ENCODE data around the gene SVIL. TPM values are rescaled to one million over a fixed set of nuclear protein-coding genes. Genes with fewer than 3 reads are reported as not detected.

SVIL gene
- total and polyA plus RNA-seq, 2 of the 13 experiments (the other 11 are each of a cell fraction or from before 2014, with no cell fraction given) = 3.9 to 12.1 TPM

GRCh38 chr10:29533046-29533445 is 101.7 kb downstream of the SVIL start:
- TF ChIP-seq HNRNPH1 (optimal IDR thresholded peaks at IDR 0.05; ENCODE audit: low read depth, low read length) (no peak), ZSCAN22 (CRISPR knock-in tag; IDR thresholded peaks at IDR 0.05) (no peak), NFE2L2 (IDR thresholded peaks at IDR 0.05; ENCODE audit: low read length) (no peak), ZNF510 (CRISPR knock-in tag; IDR thresholded peaks at IDR 0.05; ENCODE audit: low read depth) (no peak), ZNF253 (CRISPR knock-in tag; IDR thresholded peaks at IDR 0.05; ENCODE audit: borderline replicate concordance) (no peak)
- no TSS peak for BruUV-seq (replicated peaks)
- DNase-seq (ENCODE audit: low spot score) (no peak), ATAC-seq (no peak), FAIRE-seq (no peak)
- H3K9me3 ChIP-seq (ENCODE audit: low read length) = no peaks in the 10 kb centered on the region
- H4K20me1 ChIP-seq (ENCODE audit: insufficient read depth, low read length) = no peaks in the 10 kb centered on the region
- WGBS (ENCODE audit: low lambda C conversion rate) = 97% methylated on average over 14 of the region's 14 CpGs
- no peak overlapping the region for H3K9ac ChIP-seq (ENCODE audit: insufficient read depth, low read depth, low read length)
- intact Hi-C loops (cut with micrococcal nuclease; ENCODE audit: unreplicated experiment) = no loop called here
- H3K4me3 ChIP-seq (replicated peaks in 1 of 3; ENCODE audit: insufficient read depth in 1 of 3, low read depth in 2 of 3, low read length in 3 of 3) = no peak overlapping the region
- no peak overlapping the region for H2AFZ ChIP-seq (ENCODE audit: low read length)
- no peaks in the 10 kb centered on the region for H3K27me3 ChIP-seq (ENCODE audit: control insufficient read depth in 1 of 2, insufficient read depth in 2 of 2, low read length in 2 of 2)
- peaks cover 2 to 3% of the 10 kb centered on the region in 2 experiments; a peak in 2 of 5 replicates for H3K36me3 ChIP-seq (replicated peaks in 1 of 2; ENCODE audit: control insufficient read depth in 1 of 2, insufficient read depth in 2 of 2, low read length in 2 of 2)
- ChIA-PET CTCF (ENCODE audit: low intra/inter-chr PET ratio, low total read pairs) (no interaction called here), POLR2A (no interaction called here)
- in situ Hi-C loops (cut with HindIII; ENCODE audit: extremely low pct_ligation_motif_present, low pct_unique_long_range_greater_than_20kb) = no loop called here
- H3K4me2 ChIP-seq (ENCODE audit: low read depth, low read length) = no peak overlapping the region
- H3K79me2 ChIP-seq (ENCODE audit: insufficient read depth, low read length) = no peaks in the 10 kb centered on the region
- H3K27ac ChIP-seq (ENCODE audit: extremely low read length, insufficient read depth, low read length) = no peak overlapping the region
- H3K4me1 ChIP-seq (ENCODE audit: insufficient read depth, low read length) = peaks cover 34% of the 10 kb centered on the region

- H3K4me1 ChIP-seq (ENCODE audit: insufficient read depth, low read length) = peaks cover 34% of the 10 kb centered on the region
- ATAC-seq (no peak), FAIRE-seq (no peak), DNase-seq (ENCODE audit: low spot score) (no peak)
- ChIA-PET CTCF (ENCODE audit: low intra/inter-chr PET ratio, low total read pairs) (no interaction called here), POLR2A (no interaction called here)
- no peak overlapping the region for H3K4me3 ChIP-seq (replicated peaks in 1 of 3; ENCODE audit: insufficient read depth in 1 of 3, low read depth in 2 of 3, low read length in 3 of 3)
- no peaks in the 10 kb centered on the region for H4K20me1 ChIP-seq (ENCODE audit: insufficient read depth, low read length)
- BruUV-seq (replicated peaks) = no TSS peak
- WGBS (ENCODE audit: low lambda C conversion rate) = 95% methylated on average over 11 of the region's 19 CpGs
- H2AFZ ChIP-seq (ENCODE audit: low read length) = no peak overlapping the region
- intact Hi-C loops (cut with micrococcal nuclease; ENCODE audit: unreplicated experiment) (no loop called here), in situ Hi-C loops (cut with HindIII; ENCODE audit: extremely low pct_ligation_motif_present, low pct_unique_long_range_greater_than_20kb) (no loop called here)
- no peaks in the 10 kb centered on the region for H3K9me3 ChIP-seq (ENCODE audit: low read length)
- no peak overlapping the region for H3K9ac ChIP-seq (ENCODE audit: insufficient read depth, low read depth, low read length)
- H3K27ac ChIP-seq (ENCODE audit: extremely low read length, insufficient read depth, low read length) = no peak overlapping the region
- H3K36me3 ChIP-seq (replicated peaks in 1 of 2; ENCODE audit: control insufficient read depth in 1 of 2, insufficient read depth in 2 of 2, low read length in 2 of 2) = peaks cover 2 to 3% of the 10 kb centered on the region in 2 experiments; a peak in 2 of 5 replicates
- H3K4me2 ChIP-seq (ENCODE audit: low read depth, low read length) = no peak overlapping the region
- no peaks in the 10 kb centered on the region for H3K27me3 ChIP-seq (ENCODE audit: control insufficient read depth in 1 of 2, insufficient read depth in 2 of 2, low read length in 2 of 2)
- no peaks in the 10 kb centered on the region for H3K79me2 ChIP-seq (ENCODE audit: insufficient read depth, low read length)
- no peak for TF ChIP-seq ZNF740 (CRISPR knock-in tag; IDR thresholded peaks at IDR 0.05)
- no peak for TF ChIP-seq ZNF205 (CRISPR knock-in tag; IDR thresholded peaks at IDR 0.05)
- no peak for TF ChIP-seq ZBTB7B (CRISPR knock-in tag; IDR thresholded peaks at IDR 0.05)
- no peak for TF ChIP-seq NR2F6 (IDR thresholded peaks at IDR 0.05)
- no peak for TF ChIP-seq NR2F6 (CRISPR knock-in tag; IDR thresholded peaks at IDR 0.05)
- TF ChIP-seq PAF1 (CRISPR knock-in tag; IDR thresholded peaks at IDR 0.05) = no peak
- TF ChIP-seq, protein P1, sequence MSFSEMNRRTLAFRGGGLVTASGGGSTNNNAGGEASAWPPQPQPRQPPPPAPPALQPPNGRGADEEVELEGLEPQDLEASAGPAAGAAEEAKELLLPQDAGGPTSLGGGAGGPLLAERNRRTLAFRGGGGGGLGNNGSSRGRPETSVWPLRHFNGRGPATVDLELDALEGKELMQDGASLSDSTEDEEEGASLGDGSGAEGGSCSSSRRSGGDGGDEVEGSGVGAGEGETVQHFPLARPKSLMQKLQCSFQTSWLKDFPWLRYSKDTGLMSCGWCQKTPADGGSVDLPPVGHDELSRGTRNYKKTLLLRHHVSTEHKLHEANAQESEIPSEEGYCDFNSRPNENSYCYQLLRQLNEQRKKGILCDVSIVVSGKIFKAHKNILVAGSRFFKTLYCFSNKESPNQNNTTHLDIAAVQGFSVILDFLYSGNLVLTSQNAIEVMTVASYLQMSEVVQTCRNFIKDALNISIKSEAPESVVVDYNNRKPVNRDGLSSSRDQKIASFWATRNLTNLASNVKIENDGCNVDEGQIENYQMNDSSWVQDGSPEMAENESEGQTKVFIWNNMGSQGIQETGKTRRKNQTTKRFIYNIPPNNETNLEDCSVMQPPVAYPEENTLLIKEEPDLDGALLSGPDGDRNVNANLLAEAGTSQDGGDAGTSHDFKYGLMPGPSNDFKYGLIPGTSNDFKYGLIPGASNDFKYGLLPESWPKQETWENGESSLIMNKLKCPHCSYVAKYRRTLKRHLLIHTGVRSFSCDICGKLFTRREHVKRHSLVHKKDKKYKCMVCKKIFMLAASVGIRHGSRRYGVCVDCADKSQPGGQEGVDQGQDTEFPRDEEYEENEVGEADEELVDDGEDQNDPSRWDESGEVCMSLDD (CRISPR knock-in tag; IDR thresholded peaks at IDR 0.05; ENCODE audit: borderline replicate concordance) = no peak
- TF ChIP-seq ZNF777 (CRISPR knock-in tag; IDR thresholded peaks at IDR 0.05) = no peak
- no peak for TF ChIP-seq ESRRA (CRISPR knock-in tag; IDR thresholded peaks at IDR 0.05; ENCODE audit: low read depth)
- TF ChIP-seq YY1 (IDR thresholded peaks at IDR 0.05; ENCODE audit: insufficient read depth, insufficient replicate concordance, low read depth, low read length) = no peak
- no peak for TF ChIP-seq ZNF160 (CRISPR knock-in tag; IDR thresholded peaks at IDR 0.05)
- no peak for TF ChIP-seq JDP2 (CRISPR knock-in tag; IDR thresholded peaks at IDR 0.05; ENCODE audit: borderline replicate concordance)
- TF ChIP-seq ZNF354B (CRISPR knock-in tag; IDR thresholded peaks at IDR 0.05) = no peak
- TF ChIP-seq MTA1 (CRISPR knock-in tag; IDR thresholded peaks at IDR 0.05; ENCODE audit: borderline replicate concordance) = no peak
Observed at GRCh38 chr10:29532256-29532878, 102.4 kb downstream of the SVIL start.
